ENCODE results near the gene DEPDC5.

DNA sequence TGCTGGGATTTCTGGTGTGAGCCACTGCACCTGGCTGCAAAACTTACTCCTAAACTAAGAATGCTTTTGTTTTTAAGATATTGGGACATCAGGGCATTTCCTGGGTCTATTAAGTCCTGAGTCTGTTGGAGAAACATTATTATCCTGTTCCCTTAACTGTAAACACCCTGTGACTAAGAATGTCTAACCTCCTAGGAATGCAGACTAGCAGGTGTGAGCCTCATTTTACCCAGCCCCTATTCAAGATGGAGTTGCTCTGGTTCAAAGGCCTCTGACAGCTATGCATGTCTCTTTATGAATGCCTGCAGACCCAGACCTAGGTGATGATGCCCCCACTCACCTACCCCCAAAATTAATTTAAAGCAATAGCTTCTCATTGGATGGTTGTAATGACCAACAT is 46.2 kb downstream of the DEPDC5 start:
- TF ChIP-seq, protein P1, sequence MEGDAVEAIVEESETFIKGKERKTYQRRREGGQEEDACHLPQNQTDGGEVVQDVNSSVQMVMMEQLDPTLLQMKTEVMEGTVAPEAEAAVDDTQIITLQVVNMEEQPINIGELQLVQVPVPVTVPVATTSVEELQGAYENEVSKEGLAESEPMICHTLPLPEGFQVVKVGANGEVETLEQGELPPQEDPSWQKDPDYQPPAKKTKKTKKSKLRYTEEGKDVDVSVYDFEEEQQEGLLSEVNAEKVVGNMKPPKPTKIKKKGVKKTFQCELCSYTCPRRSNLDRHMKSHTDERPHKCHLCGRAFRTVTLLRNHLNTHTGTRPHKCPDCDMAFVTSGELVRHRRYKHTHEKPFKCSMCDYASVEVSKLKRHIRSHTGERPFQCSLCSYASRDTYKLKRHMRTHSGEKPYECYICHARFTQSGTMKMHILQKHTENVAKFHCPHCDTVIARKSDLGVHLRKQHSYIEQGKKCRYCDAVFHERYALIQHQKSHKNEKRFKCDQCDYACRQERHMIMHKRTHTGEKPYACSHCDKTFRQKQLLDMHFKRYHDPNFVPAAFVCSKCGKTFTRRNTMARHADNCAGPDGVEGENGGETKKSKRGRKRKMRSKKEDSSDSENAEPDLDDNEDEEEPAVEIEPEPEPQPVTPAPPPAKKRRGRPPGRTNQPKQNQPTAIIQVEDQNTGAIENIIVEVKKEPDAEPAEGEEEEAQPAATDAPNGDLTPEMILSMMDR (IDR thresholded peaks at IDR 0.05 in 4 of 5, conservative IDR thresholded peaks at IDR 0.05 in 1 of 5): no peak
- no peak for TF ChIP-seq POLR2A (IDR thresholded peaks at IDR 0.05)

Measured in gastrocnemius medialis (tissue), 4 donors.